Fibroblast of lung (primary cell): Measurements from ENCODE around the gene SYCE3. TPM values are rescaled to one million over a fixed set of nuclear protein-coding genes. Genes with fewer than 3 reads are reported as not detected.

Experiments used
- DNase-seq, 2 donors: peaks; one replicate each; pipeline versions ENCODE4 v3.0.0 to v3.0.0-alpha.2; 2010; ENCODE audit warnings: low read depth in 2 of 2
- H2AFZ ChIP-seq: 2 replicates; pipeline ENCODE4 v1.5.1; 2012; ENCODE audit warnings: low read length, control low read depth, inconsistent platforms
- H3K27ac ChIP-seq: 2 replicates; pipeline ENCODE4 v1.5.1; 2011; ENCODE audit warnings: low read length, control low read depth; ENCODE audit not compliant: insufficient read depth
- H3K27me3 ChIP-seq: 2 replicates; pipeline ENCODE4 v1.5.1; 2011; ENCODE audit warnings: mild to moderate bottlenecking, low read length; ENCODE audit not compliant: control insufficient read depth, insufficient read depth
- H3K36me3 ChIP-seq: 2 replicates; pipeline ENCODE4 v1.5.1; 2011; ENCODE audit warnings: low read length; ENCODE audit not compliant: control insufficient read depth, insufficient read depth
- H3K4me1 ChIP-seq: 2 replicates; pipeline ENCODE4 v1.5.1; 2011; ENCODE audit warnings: low read length; ENCODE audit not compliant: control insufficient read depth, insufficient read depth; ENCODE audit errors: extremely low read depth
- H3K4me2 ChIP-seq: 2 replicates; pipeline ENCODE4 v1.5.1; 2011; ENCODE audit warnings: low read length, control low read depth; ENCODE audit not compliant: insufficient read depth; ENCODE audit errors: extremely low read depth
- H3K4me3 ChIP-seq, 4 experiments: fragments of 200-600 bp in 1 of 4; sonication (generic) in 1 of 4; replicated peaks in 1 of 4; 2 replicates each; pipeline ENCODE4 v1.5.1; 2011 to 2016; ENCODE audit warnings: low read length in 4 of 4, low read depth in 3 of 4, mild to moderate bottlenecking in 3 of 4, control low read depth in 2 of 4, inconsistent platforms in 1 of 4, mixed read lengths in 1 of 4; ENCODE audit not compliant: insufficient read depth in 1 of 4; ENCODE audit errors: control extremely low read depth in 1 of 4
- H3K79me2 ChIP-seq: 2 replicates; pipeline ENCODE4 v1.5.1; 2012; ENCODE audit warnings: mild to moderate bottlenecking, low read length, inconsistent platforms; ENCODE audit not compliant: control insufficient read depth, insufficient read depth
- H3K9ac ChIP-seq: 2 replicates; pipeline ENCODE4 v1.5.1; 2011; ENCODE audit warnings: mild to moderate bottlenecking, low read length, control low read depth; ENCODE audit not compliant: insufficient read depth
- H3K9me3 ChIP-seq: 2 replicates; pipeline ENCODE4 v1.5.1; 2012; ENCODE audit warnings: low read depth, low read length; ENCODE audit not compliant: control insufficient read depth, insufficient read depth
- H4K20me1 ChIP-seq: 2 replicates; pipeline ENCODE4 v1.5.1; 2011; ENCODE audit warnings: low read length; ENCODE audit not compliant: control insufficient read depth, insufficient read depth; ENCODE audit errors: extremely low read depth
- EZH2 ChIP-seq: IDR thresholded peaks from 2 replicates; pipeline ENCODE4 v1.5.1; 2012; ENCODE audit warnings: low read length, control low read depth, mild to moderate bottlenecking; ENCODE audit errors: missing control alignments
- polyA plus RNA-seq, 2 donors: library from polyadenylated mRNA; depleted of rRNA in 1 of 2; stranded (reverse) in 1 of 2; unstranded in 1 of 2; fragments of >200 nt; gene quantifications; 2 replicates each; pipeline ENCODE4 v1.2.1, GENCODE V29; 2011 to 2012; ENCODE audit warnings: missing spikeins in 1 of 2
- total RNA-seq: library from RNA; depleted of rRNA; stranded (reverse); fragments of >200 nt; gene quantifications from 2 replicates; pipeline ENCODE4 v1.2.1, GENCODE V29; 2014
- TF ChIP-seq, protein P1 (sequence below), 2 donors: IDR thresholded peaks in 1 of 2; conservative IDR thresholded peaks in 1 of 2; 1 replicate in 1 of 2; 2 replicates in 1 of 2; pipeline ENCODE4 v1.5.1; 2011 to 2012; ENCODE audit warnings: low read length in 2 of 2, control low read depth in 1 of 2, inconsistent platforms in 1 of 2, low read depth in 1 of 2, mild to moderate bottlenecking in 1 of 2

SYCE3 gene
- total and polyA plus RNA-seq, 2 donors (not counting 1 experiment from before 2014, with no cell fraction given): 0.33 TPM; not detected in 1

DNA sequence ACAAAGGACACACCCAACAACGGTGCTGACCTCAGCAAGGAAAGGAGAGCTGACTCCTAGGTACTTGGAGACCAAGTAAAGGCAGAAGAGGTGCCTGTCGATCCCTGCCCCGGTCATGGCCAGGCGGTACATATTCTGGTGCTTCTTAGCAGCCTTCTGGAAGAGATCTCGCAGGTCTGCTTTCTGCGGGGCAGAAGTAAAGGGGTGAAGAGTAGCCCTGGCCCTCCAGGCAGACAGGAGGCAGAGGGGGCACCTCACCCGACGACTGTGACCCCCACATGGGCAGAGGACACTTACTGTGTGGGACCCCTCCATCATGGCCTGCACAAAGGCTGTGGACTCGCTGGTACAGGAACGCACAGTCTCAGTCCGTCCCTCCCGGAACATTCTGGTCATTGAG is 8.1 kb upstream of the SYCE3 start:
- Histone ChIP-seq H2AFZ (no peak overlapping the region), H3K79me2 (no peaks in the 10 kb centered on the region), H3K9me3 (no peaks in the 10 kb centered on the region), H3K36me3 (no peaks in the 10 kb centered on the region), H3K4me3 (no peak overlapping the region), H3K27me3 (no peaks in the 10 kb centered on the region), H3K9ac (no peak overlapping the region), H4K20me1 (no peaks in the 10 kb centered on the region), H3K4me2 (no peak overlapping the region), H3K4me1 (no peaks in the 10 kb centered on the region), H3K27ac (no peak overlapping the region)
- no peak for DNase-seq
- TF ChIP-seq, protein P1, sequence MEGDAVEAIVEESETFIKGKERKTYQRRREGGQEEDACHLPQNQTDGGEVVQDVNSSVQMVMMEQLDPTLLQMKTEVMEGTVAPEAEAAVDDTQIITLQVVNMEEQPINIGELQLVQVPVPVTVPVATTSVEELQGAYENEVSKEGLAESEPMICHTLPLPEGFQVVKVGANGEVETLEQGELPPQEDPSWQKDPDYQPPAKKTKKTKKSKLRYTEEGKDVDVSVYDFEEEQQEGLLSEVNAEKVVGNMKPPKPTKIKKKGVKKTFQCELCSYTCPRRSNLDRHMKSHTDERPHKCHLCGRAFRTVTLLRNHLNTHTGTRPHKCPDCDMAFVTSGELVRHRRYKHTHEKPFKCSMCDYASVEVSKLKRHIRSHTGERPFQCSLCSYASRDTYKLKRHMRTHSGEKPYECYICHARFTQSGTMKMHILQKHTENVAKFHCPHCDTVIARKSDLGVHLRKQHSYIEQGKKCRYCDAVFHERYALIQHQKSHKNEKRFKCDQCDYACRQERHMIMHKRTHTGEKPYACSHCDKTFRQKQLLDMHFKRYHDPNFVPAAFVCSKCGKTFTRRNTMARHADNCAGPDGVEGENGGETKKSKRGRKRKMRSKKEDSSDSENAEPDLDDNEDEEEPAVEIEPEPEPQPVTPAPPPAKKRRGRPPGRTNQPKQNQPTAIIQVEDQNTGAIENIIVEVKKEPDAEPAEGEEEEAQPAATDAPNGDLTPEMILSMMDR (conservative IDR thresholded peaks at IDR 0.05 in 1 of 2, IDR thresholded peaks at IDR 0.05 in 1 of 2; ENCODE audit: low read depth in 1 of 2, low read length in 2 of 2): no peak
- no peak for TF ChIP-seq EZH2

DNA sequence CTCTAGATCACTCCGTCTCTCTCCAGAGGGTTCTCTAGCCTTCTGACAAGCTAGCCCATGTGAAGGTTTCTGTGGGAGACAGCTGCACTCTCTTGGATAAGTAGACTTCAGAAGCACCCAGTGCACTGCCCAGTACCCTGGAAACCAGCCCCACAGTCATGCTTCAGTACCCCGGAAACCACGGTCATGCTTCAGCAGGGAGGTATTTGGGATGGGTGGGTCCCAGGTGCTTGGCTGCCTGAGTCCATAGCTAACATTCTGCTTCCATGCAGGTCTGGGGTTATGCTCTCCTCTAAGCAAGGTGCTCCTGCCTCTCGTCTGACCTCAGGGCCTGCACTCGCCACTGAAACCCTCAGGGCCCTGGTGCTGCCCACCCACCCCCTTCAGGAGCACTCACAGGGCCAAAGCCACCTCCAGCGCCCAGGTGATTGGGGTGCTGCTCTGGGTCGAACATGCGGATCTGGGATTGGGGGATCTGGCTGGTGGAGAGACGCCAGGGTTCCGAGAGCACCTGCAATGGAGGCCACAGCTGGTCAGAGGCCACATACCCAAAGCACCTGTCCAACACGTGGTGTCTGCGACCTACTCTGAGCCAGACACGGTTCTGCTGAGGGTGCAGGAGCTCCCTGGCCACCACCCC is 7.3 kb upstream of the SYCE3 start:
- H3K9me3 ChIP-seq: no peaks in the 10 kb centered on the region
- no peaks in the 10 kb centered on the region for H3K4me1 ChIP-seq
- no peak overlapping the region for H3K4me2 ChIP-seq
- no peak overlapping the region for H3K27ac ChIP-seq
- H3K36me3 ChIP-seq: no peaks in the 10 kb centered on the region
- H3K27me3 ChIP-seq: no peaks in the 10 kb centered on the region
- no peak overlapping the region for H3K9ac ChIP-seq
- no peak overlapping the region for H2AFZ ChIP-seq
- H3K79me2 ChIP-seq: no peaks in the 10 kb centered on the region
- TF ChIP-seq EZH2: no peak
- TF ChIP-seq, protein P1 (conservative IDR thresholded peaks at IDR 0.05 in 1 of 2, IDR thresholded peaks at IDR 0.05 in 1 of 2; ENCODE audit: low read depth in 1 of 2, low read length in 2 of 2): no peak
- no peak for DNase-seq
- H4K20me1 ChIP-seq: no peaks in the 10 kb centered on the region
- H3K4me3 ChIP-seq: no peak overlapping the region

DNA sequence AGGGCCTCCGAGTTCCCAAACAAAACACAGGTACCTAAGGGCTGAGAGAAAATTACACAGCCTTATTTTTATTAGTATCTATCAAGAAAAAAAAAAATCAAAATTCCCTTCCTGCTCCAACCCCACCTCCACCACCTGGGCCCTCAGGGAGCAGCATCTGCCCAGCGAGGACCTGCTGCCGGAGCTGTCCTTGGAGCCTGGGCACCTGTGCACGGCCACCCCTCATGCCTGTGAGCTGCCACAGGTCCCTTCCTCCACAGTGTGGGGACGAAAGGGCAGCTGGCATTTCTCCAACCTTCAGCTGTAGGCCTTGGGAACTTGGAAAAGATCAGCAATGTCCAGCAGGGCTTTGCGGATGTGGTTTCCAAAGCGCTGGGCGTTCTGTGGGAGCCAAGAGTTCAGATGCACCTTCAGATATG is 6.3 kb upstream of the SYCE3 start:
- Histone ChIP-seq H3K36me3 (no peaks in the 10 kb centered on the region), H4K20me1 (no peaks in the 10 kb centered on the region), H3K79me2 (no peaks in the 10 kb centered on the region), H3K27ac (no peak overlapping the region), H3K9ac (no peak overlapping the region), H3K27me3 (no peaks in the 10 kb centered on the region), H3K4me1 (no peaks in the 10 kb centered on the region), H3K4me2 (no peak overlapping the region), H2AFZ (no peak overlapping the region), H3K9me3 (no peaks in the 10 kb centered on the region), H3K4me3 (no peak overlapping the region)
- DNase-seq: no peak
- TF ChIP-seq, protein P1 (conservative IDR thresholded peaks at IDR 0.05 in 1 of 2, IDR thresholded peaks at IDR 0.05 in 1 of 2; ENCODE audit: low read depth in 1 of 2, low read length in 2 of 2): no peak
- TF ChIP-seq EZH2: no peak
